HG03432 (cell line): ENCODE data around the gene ARHGAP26.
A peak's percentile ranks its signal among the peaks of the same experiment; 100 is the strongest.

Source experiments
- ATAC-seq: cut with Tn5 transposase; IDR thresholded peaks from one replicate; pipeline ENCODE4 v1.9.1; 2021; ENCODE audit warnings: mild to moderate bottlenecking, moderate library complexity; ENCODE audit not compliant: unreplicated experiment

The ARHGAP26 gene

DNA sequence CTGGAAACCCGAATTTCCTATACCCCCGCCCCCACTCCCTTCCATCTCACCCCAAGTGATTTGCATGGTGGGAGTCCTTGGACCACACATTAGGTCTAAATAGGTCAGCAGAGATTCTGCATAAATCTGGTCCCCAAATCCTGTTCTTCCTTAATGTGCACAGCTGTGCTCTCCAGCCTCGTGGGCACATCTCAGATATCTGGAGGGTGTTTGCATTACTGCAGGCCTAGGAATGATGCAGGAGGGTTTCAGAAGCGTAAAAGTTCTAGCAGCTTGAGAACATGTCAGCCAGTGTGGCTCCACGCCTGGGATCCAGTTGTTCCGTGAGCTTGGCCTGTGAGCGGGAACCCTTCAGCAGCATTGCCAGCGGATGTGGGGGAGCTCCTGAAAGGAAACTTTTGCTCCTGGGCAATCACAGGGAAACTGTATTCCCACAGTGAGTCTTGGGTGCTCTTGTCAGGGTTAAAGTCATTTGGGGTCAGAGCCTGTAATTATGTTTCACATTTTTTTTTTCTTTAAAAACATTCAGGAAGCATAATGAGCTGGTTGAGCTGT is 12.9 kb downstream of the ARHGAP26 start:
- no peak for ATAC-seq

DNA sequence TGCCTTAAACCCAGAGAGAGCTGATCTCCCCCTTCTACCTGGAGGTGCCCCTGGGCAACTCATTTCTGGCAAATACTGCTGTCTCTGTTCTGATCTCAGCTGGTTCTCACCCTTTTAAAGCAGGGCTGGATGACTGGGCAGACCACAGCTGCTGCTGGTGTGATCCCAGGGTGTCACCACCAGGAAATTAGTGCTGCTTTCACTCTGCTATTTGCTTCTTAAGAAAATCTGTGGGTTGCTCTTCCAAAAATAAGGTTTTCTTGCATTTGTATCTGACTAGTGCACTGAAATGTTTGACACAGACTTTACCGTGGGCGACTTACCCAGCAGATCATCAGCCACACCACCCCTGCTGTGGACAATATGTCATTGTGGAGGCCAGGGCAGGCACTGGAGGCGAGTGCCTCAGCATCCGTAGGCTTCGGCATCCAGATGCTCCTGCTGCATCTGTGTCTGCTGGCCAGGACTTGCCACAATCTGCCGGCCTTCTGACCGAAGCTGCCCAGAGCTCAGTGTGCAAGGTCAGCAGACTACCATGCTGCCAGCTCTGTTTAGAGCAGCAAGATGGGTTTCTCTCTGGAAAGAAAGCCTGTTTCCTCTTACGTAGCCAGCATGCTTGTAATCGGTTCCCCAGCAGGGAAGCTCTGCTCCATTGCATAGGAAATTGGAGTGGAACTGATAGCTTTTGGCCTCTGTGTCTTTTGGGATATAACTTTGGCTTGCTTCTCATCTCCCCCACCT is 13.6 kb downstream of the ARHGAP26 start:
- ATAC-seq, result peak; percentile 85

DNA sequence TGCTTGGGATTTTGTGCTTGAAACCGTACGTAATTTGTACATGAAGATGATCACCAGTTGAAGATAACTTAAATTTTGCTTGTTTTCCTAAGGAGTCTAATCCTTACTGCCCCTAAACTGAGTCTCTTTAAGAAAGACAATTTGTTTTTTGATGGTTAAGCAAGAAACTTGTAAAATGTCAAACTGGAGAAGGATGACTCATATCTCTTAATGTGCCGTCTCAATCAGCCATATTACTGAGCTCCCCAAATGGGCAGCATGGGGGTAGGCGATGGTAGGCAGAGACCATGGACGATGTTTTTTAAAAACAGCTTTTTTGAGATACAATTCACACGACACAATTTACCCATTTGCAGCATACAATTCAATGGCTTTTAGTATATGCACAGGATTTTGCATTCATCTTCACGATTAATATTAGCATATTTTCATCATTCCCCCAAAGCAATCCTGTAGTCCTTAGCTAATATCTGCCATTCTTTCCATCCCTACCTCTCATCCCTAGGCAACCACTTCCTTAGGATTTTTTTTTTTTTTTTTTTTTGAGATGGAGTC is 14.3 kb downstream of the ARHGAP26 start:
- no peak for ATAC-seq

DNA sequence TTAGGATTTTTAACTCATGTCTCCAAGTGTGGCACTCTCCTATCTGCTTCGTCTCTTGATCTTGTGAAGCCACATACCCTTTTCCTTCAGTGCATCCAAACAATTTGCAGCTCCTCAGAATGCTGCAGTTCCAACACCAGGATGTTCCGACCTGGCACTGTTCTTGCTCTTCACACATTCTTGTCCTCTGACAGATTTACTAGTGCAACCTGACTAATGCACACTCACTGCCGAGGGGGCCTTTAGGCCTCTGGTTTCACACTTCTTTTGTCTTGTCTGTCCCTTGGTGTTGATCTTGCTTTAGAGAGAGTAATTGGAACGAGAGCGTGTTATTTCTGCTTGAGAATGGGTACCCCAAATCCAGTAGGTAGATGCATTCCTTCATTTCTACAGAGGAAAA is 15.0 kb downstream of the ARHGAP26 start:
- ATAC-seq, result no peak

DNA sequence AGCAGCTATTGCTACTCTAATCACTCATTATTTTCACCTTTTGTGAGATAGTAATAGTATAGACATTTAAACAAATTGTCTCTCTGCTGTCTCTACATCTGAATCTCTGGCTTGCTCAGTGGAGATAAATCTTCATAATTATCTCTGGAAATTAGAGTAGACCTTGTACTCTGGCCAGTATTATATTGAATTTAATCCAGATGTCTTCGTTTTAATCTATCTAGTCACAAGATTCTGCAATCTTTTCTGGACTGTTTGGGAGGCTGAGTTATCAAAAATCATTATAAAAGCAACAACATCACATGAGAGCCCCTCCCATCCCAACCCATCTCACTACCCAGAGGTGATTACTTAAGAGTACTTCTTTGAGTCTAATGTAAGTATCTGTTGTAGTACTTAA is 19.0 kb downstream of the ARHGAP26 start:
- ATAC-seq, result no peak

DNA sequence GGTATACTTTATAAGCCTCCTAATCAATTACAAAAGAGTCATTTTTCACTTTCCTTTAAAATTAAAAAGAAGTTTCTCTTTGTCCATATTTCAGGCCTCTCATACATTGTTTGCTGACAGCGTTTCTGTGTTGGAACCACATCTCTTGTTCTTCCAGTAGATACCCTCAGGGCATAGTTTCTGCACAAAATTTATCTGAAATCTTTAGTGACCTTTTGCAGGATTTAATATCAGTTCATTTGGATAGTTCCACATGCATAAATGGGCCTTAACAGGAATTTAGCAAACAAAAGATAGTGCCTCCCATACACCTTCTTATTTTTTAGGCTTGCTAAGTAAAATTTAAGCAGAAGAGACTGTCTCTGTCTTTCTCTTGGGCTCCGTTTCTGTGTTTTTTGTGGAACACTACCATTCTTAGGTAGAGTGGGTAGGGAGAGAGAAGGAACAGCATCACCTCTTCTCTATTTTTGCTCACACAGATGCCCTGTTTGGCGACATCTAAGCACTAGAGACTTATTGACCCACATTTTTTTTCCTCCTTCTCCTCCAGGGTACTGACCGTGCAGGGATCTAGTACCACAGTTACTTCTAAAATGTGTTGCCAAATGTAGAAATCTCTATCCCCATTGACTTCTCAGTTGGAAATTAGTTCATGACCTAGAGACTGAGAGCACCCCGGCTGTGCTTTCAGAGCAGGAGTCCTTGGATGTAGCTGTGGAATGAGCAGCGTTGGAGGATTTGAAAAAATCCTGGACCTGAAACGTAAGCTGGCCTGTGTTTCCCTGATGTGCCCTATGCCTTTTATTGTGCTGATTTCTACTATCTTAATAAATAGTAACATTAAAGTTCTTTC is 22.1 kb downstream of the ARHGAP26 start:
- no peak for ATAC-seq

DNA sequence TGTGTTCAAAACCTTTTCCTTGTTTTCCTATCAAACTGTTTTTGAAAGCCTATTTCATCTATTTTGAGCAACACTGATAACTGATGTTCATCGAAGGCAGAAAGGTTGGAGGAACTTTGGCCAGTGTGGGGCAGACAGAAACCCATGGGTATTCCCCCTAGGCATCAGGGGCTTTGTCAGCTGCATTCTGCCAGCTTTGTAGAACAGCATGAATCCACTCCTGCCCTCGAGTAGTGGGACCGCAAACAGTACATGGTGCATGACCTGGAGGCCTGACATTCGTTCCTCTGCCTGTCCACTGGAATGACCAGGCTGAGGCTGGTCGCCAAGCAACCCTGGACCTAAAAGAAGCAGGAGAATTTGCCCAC is 22.7 kb downstream of the ARHGAP26 start:
- ATAC-seq, result no peak

DNA sequence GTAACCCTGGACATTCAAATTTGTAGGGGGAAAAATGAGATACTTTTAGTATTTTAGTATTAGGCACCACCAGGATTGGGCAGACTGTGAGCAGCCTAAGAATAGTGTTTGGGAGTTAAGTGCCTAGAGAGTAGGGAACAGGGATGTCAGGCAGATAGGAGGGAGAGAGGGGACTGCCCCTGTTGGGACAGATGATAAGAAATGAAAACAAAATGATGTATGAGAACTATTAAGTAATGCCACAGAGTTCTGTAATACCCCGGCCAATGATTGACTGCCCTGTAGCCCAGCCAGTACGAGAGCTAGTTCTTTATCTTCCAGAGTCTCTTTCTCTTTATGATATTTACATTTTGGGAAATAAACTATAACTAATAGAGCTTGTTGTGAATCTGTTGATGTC is 24.4 kb downstream of the ARHGAP26 start:
- ATAC-seq, result no peak

DNA sequence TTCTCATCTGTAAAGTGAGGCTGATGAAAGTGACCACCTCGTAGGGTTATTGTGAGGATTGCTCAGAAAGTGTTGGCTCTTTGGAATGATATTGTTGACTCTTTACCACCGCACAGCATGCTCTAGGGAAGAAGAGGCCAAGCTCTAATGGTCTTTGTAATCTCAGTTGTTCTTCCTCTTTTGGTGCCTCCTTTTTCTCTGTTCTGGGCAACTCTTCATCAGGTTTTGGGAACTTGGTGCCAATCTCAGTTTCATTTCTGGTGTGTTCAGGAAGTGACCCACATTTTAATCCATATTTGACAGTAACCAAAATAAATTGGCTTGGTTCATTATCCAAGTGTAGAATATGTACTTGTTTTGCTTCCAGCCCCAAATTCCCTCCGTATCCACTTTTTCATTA is 25.1 kb downstream of the ARHGAP26 start:
- ATAC-seq, result peak; percentile 47

DNA sequence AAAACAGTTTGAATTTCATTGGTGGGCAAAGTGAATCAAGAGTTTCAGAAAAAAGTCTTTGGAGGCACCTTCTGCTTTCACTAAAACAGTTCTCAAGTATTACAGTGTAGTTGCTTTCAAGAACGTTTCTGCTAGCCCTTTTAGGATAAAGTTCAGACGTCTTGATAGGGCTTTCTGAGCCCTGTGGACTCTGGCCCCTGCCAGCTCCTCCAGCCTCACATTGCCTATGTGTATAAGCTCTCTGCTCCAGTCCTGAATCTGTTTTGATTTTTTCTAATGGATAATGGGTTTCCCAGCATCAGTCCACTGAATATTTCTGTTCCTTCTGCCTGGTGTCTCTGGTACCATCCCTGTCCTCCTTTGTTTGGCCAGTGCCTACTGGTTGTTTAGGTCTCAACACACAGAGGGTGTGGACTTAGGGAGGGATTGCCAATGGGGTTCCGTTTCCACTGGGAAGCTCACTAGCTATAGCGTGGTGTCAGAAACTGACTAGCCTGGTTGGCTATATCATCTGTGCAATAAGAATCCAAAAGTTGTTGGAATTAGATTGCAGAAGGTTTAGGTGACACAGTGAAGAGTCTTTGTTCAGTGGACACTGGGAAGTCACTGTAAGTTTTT is 26.4 kb downstream of the ARHGAP26 start:
- no peak for ATAC-seq

DNA sequence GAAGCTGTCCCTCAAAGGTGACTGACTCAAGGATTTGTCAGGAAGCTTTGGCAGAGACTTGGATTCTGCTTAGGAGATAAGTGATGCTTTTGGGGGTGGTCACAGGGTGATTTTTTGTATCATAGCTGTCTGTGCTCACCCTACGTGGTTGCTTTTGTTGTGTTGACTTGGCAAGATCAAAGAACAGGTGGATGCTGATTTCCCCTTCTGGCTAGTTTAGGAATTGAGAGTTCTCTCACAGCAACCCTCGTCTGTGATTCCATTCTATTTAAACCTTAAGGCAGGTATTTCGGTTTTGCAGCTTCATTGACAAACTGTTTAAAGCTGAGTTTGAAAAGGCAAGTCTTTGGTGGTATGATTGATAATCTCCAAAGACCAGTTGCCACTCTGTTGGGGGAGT is 27.2 kb downstream of the ARHGAP26 start:
- ATAC-seq, result no peak

DNA sequence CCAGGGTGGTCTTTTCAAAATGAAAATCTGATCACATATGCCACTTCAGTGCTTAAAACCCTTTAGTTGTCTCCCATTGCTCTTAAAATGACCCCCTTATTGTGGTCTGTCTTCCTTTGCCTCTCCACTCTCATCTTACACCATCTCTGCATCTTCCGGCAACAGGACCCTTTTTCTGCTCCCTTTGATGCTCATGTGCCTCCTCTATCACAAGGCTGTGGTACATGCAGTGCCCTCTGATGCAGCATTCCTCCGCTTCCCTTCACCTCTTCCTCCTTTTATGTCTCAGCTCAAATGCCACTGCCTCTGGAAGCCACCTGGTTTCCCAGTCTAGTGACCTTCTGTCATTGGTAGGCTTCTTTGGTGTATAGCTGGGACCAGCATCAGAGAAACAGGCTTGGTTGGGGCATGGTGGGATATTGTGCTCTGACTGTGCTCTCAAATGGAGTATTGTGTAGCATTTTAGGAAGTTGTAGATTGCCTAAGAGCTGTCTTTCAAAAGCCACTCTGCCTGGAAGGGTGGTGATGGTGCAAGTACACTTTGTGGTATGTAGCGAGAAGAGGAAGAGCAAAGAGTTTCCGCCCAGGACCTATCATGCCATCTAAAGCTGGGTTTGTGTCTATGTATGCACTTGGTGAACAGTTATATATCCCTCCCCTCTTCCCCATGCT is 28.1 kb downstream of the ARHGAP26 start:
- no peak for ATAC-seq

DNA sequence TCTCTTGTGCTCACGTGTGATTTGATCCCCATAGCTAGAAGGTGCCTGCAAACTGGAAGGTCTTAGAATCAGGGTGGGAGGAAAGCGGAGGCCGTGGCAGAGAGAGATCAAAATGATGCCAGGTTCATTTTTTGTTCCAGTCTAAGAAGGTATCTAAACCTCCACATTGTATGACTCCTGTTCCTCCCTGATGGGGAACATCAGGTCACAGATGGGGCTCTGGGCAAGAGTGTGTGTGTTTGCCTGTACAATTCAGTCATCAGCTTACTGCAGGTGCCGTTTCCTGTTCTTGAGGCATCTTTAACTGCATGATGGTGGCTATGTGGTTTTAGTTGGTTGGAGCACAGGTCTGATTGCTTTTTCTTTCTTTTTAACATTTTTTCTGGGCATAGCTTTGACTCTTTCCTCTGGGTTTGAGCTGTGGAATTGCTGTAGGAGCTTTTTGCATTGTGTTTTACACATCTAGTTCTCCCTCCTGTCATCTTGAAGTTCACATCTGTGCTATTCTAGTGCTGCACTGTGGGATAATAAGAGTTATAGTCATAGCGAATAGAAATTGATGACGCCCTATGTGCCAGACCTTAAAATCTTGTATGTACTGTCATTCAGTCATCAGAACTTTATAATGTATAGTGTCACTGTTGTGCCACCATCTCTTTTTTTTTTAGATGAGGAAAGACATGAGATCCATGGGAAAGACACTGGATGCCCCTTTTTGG is 30.8 kb downstream of the ARHGAP26 start:
- peak; percentile 81 for ATAC-seq

DNA sequence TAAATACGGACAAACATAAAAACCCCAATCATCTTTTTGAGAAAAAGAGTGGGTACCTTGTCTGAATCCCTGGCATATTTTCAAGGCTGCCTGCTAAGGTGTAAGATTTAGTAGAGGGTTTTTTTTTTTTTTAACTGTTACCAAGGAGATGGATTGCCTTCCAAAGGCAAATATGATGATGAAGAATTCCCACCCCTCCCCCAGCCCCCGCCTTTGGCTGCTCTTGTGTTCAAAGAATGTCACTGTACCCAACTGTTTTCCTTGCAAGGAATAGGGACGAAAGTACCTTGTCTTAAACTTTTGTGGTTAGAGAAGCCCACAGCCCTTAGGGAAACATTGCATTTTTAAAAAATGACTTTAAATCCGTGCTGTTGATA is 31.3 kb downstream of the ARHGAP26 start:
- ATAC-seq, result no peak

DNA sequence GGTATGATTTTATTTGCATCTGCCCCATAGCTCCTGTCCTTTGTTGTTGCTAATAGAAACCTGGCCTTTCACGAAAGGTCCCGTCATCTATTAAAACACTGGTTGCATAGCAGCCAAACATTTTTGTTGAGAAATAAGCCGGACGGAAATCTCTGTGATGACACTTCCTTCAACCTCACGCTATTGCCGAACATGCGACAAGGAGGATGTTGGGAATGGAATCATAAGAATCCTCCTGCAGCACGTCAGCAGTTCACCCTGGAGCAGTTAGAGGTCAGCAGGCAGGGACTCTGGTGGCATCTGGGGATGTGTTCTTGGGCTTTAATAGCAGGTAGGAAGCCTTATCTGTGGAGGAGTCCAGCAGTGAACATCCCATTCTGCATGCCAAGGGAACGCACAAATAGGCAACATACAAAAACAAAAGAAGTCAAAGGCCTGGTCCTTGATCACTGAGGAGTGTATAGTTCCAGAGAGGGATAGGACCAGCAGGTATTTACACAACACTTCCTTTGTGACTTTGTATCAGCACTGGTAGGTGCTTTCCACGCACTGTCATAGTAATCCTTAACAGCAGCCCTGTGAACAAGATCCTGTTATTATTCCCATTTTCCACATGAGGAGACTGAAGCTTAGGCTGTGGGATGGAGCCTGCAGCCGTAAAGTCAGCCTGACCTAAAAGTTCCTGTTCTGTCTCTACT is 33.4 kb downstream of the ARHGAP26 start:
- ATAC-seq, result no peak

DNA sequence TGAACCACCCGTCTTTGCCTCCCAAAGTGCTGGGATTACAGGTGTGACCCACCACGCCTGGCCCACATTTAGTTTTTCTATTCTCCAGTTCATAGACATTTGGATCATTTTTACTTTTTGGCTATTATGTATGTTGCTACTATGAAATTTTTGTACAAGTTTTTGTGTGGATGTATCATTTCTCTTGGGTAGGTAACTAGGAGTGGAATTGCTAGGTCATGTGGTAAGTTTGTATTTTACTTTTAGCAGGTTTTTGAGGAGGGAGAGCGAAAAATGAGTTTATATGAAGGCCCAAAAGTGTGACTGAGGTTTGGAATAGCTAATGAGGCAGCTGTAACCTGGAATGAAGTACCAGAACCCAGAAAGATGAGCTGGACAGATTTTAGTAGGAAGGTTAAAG is 35.2 kb downstream of the ARHGAP26 start:
- ATAC-seq, result no peak

DNA sequence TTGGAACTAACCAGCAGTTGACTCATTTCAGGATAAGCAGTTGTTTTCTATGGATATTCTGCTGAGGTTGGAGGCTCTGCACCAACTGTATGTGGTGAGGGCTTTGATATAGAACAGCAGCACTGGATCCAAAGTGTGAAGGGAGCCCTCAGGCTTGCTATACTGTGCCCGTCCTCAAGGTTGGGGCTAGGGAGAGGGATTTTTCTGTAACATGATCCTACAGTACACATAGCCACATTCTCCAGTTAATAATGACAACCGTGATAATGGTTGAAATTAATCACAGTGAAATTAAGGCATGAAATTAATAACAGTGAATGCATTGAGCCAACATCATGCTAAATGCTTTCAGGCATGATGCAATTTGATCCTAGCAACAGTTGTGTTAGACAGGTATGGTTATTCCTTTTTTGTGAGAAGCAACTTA is 36.7 kb downstream of the ARHGAP26 start:
- no peak for ATAC-seq

DNA sequence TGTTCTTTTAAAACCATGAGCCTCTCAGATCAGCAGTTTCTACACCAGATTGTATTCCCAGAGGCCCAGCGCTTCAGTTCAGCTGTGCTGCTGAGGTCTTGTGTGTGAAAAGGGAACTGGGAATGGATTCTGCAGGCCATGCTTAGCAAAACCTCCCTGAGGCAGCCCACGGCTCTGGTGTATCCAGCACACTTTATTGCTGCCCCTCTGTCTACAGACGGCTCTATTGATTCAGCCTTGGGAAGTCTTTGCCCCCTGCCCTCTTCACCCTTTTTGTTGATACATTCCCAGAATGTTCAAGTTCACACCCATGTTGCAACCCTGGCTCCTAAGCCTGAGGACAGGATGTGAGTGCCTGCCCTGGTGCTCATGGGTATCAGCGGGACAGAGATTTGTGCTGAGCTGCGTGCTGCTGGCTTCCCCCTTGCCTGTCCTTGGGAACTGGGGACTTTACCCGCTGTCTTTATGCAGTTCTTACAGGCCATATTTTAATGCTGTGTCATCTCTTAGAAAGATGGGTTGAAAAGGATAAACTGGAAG is 37.3 kb downstream of the ARHGAP26 start:
- peak; percentile 48 for ATAC-seq

DNA sequence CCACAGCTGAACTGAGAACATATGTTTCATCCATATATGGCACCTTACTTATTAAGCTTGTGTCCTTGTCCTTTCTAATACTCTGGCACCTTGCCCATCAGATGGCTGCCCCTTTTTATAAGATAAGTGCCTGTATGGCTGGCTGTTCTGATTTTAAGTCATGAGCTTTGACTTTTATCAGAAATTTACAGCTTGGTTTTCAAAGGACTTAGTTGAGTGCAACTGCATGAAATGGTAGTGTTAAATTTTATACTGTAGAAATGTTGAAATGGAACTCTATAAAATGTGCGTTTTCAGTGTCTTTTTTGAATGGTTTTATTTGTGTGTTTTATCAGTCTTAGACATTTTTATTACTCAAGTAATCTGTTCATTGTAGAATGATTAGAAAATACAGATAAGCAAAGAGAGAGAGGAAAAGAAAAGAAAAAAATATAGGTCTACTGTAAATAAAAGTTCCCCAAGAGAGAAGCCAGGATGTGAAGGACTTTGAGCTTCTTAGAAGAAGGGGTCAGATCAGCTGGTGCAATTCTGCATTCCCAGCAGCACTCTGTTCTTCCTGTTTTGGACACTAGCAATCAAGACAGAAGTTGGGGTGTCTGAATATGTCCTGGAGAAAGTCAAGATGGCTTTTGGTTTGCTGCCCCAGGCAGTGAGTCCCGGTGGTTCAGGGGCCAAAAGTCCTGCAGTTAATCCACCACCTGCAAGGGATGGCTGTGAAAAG is 38.9 kb downstream of the ARHGAP26 start:
- no peak for ATAC-seq
